Raji (cell line): ENCODE measurements around the gene NOTCH1.

Experiments
- POLR2A ChIP-seq: IDR thresholded peaks from 2 replicates; pipeline ENCODE4 v1.6.1; 2011; ENCODE audit warnings: low read depth, low read length, control low read depth; ENCODE audit not compliant: insufficient read depth

The NOTCH1 gene

GRCh38 chr9:136487672-136488071, 58.2 kb downstream of the NOTCH1 start:
- no peak for TF ChIP-seq POLR2A

GRCh38 chr9:136486823-136487620, 58.8 kb downstream of the NOTCH1 start:
- no peak for TF ChIP-seq POLR2A

- no peak for TF ChIP-seq POLR2A
Measured at GRCh38 chr9:136486131-136486530, 59.7 kb downstream of the NOTCH1 start.

DNA sequence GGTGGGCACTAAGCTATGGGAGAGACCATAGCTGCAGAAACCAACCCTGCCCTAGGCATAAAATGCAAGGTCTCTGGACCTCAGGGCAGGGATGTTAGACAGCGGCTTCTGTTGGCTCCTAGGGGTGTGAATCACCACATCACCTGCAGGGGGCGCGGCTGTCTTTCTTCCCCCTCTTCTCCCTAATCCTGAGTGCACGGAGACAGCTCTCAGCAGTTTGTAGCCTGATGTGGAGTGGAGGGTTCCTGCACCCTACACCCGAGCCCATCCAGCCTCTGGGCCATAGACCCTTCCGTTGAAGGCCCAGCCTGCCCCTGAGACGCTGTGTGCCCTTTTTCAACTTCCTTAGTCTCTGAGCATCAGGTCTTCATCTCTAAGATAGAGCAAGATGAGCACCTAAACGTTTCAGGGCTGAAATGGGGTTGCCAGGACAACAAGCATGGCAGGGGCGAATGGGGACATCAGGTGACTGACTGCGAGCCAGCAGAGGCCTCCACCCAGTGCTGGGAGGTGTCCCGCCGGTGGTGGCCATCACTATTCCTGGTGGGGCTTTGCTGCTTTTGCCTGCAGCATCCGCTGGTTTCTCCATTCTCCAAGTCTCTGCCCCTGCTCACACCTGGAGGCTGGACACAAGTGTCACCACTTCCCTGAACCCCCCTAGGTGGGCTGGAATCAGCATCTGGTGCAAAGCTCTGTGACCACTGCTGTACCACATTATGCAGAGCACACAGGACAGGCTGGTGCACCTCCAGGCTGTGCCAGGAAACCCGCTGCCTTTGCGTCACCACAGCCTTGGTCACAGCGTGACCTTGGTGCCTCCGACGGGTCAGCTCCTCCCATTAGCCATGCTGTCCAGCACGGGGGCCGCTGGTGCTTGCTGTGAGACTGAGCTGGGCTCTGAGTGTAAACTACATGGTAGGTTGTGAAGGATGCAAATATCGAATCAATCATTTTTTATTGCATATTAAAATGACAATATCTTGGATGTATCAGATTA, 60.5 kb downstream of the NOTCH1 start:
- TF ChIP-seq POLR2A, result no peak

DNA sequence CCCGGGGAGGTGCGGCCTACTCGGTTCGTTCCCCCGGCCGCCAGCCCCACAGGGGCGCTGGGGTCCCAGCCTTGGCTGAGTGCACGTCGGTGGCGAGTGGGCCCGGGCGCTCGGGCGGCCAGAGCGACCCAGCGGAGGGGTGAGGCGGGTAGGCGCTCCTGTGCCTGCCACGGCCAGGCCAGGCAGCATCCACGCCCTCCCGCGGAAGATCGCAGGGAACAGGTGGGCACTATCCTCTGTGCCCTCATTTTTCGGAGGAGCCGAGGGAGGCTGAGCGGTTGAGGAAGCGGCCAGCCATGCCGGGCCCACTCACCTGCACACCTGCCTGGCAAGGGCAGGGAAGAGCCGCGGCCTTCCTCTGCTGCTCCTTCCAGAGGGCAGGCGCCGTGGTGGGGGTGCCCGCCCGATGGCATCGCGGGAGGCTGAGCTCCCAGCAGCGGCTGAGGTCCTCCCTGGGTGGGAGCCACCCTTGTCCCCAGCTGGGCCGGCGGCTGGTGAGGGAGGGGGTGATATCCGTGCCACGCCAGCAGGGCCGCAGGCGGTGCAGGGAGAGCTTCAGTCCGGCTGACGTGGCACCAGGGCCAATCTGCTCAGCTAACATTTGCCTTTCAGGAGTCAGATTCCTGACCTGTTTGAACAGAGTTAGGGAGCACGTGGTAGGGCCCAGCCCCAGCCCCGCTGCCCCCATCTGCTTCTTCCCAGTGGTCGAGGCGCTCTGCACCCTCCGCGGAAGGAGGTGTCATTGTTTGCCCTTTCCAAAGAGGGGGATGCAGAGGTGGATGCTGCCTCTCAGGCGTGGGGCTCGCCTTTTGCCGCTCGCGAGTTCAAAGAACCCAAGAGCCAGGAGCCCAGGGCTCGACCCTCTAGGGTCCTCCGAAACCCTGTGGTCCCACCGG, 61.4 kb downstream of the NOTCH1 start:
- no peak for TF ChIP-seq POLR2A

DNA sequence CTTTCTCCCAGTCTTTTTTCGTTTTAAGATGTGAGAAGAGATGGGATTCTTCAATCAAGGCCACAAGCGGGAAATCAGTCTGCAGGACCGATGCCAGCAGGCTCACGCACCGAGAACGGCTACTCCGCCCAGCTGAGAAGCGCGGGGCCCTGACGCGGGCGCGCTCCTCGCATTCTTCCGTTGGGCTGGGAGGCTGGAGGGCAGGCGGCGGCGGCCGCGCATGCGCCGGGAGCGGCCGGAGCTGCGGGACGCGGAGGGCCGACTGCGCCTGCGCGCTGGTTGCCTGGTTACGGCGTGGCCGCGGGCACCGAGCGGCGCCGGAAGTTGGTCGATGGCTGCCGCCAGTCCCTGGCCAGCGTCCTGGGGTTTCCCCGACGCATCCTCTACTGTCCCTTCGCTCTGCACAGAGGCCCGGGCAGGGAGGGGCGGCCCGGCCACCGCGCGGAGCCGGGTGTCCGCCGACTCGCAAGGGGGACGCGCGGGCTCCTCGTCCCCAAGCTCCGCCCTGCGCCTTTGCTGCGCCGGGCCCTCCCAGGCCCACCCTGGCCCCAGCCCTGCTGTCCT, 62.2 kb downstream of the NOTCH1 start:
- peak; percentile 92 for TF ChIP-seq POLR2A

GRCh38 chr9:136482793-136483588, 62.9 kb downstream of the NOTCH1 start, which contains the start of gene SEC16A:
TSS of gene SEC16A (minus strand) at chr9:136483040. CDS start at chr9:136477615, 5,425 bp downstream.
- peak; percentile 76 for TF ChIP-seq POLR2A

DNA sequence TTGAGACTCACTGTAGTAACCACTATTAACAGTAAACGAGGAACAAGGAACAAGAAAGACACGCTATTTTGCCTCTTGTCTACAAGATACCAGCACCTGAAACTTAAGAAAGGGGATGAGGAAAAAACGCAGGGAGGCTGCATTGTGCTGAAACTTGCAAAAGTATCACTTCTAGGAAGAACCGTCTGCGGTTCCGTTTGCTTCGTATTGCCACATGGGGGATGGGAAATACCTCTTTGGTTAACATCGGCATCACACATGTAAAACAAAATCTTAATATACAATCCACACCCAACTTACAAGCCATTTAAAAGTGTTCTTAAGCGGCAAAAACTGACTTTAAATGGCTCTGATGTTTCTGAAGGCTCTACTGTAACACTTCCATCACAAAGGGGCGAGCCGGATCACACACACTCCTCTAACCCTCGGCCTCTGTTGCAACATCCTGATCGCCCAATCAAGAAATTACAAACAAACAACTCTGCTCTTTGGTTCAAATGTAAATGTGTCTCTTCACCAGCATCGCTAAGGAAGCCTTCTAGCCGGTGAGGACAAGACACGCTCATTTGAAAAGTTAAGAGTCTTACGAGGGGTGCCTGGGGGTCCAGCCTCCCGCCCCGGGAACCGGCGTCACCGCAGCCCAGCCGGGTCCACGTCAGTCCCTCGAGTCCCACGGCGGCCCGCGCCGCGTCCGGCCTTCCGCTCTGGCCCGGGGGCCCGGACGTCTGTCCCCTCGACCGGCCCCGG, 63.6 kb downstream of the NOTCH1 start:
- no peak for TF ChIP-seq POLR2A

GRCh38 chr9:136481558-136481957, 64.3 kb downstream of the NOTCH1 start:
- no peak for TF ChIP-seq POLR2A

DNA sequence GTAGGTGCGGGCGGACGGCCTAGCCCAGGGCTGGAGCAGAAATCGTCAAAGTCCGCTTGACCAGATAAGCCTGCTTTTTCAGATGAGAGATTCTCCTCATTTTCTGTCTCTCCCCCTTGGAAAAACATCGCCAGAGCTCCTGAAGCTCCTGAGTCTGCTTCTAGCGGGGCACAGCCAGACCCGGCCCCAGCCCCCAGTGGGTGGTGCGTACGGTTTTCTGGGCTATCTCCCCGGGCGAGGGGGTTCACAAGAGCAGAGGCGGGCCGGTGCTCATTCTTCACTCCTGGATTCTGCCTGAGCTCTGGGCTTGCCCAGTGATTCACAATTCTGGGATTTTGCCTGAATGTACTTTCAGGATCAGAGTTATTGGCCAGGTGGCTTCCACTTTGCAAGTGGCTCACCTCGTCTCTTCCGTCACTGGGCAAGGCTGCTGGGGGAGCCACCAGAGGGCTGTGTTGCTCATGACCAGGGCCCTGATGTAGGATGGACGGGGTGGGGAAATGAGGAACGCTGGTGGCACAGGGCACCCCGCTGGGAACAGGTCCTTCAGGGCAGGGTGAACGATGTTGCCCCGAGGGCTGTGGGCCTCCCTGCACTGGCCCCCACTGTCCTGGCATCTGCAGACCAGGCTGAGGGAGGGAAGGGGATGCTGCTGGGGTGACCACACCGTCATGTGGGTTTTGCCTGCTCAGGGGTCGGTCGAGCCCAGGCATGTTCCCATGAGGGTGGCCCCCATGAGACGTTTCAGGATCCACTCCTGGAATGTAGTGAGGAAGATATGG, 69.3 kb downstream of the NOTCH1 start:
- TF ChIP-seq POLR2A, result no peak

DNA sequence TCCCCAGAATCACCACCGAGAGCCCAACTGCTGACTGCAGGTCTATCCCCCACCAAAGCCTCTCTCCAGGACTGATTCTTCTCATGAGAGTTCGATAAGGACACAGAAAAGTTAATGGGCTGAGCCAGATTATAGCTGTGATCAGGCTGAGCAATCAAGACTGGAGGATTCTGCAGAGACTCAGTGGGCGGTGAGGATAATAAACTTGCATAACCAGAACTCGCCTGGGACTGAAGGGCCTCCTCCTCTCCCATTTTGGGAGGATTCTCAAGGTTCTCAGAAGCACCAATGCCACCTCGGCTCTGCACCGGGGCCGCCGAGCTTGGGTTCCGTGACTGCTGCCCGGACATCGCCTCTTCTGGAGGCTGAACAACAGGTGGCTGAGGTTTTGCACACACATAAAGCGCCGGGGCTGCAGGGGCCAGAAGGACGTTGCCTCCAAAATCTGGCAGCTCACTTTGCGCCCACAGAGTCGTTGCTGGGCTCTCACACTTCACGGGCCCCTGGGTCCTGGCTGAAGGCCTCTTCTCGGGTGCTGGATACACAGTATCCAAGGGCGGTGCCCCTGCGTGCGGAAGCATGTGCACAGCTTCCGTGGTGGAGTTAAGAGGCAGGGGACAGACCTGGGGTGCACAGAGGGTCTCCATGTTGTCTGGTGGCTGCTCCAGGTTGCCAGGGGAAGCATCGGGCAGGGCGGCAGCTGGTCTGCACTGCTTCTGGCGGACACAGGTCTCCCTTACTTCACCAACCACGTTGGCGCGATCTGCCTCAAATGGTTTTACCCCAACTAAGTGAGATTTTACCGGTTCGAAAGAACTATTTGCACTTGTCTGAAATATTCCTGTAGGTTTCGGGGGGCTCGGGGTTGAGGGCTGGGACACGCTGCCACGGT, 70.6 kb downstream of the NOTCH1 start:
- no peak for TF ChIP-seq POLR2A
